GM19351 (cell line): ENCODE results near the gene TPRG1.

Experiments
- ATAC-seq: cut with Tn5 transposase; IDR thresholded peaks from one replicate; pipeline ENCODE4 v1.9.1; 2021; ENCODE audit warnings: mild to moderate bottlenecking, moderate library complexity; ENCODE audit not compliant: unreplicated experiment

The TPRG1 gene

GRCh38 chr3:189276444-189277219, 104.9 kb downstream of the TPRG1 start:
- no peak for ATAC-seq

GRCh38 chr3:189277711-189278110, 105.9 kb downstream of the TPRG1 start:
- peak; percentile 54 for ATAC-seq

GRCh38 chr3:189278221-189278620, 106.5 kb downstream of the TPRG1 start:
- no peak for ATAC-seq

- no peak for ATAC-seq
These were observed 110.4 kb downstream of the TPRG1 start for GRCh38 chr3:189282189-189282588.

GRCh38 chr3:189282741-189283140, 111.0 kb downstream of the TPRG1 start:
- no peak for ATAC-seq

- ATAC-seq, result peak; percentile 26
These were observed 114.4 kb downstream of the TPRG1 start for GRCh38 chr3:189286188-189286587.

GRCh38 chr3:189286916-189287315, 115.1 kb downstream of the TPRG1 start:
- no peak for ATAC-seq

GRCh38 chr3:189288348-189289235, 116.8 kb downstream of the TPRG1 start:
- peak; percentile 94 for ATAC-seq

GRCh38 chr3:189289251-189289650, 117.5 kb downstream of the TPRG1 start:
- ATAC-seq, result no peak

- no peak for ATAC-seq
These were observed 121.1 kb downstream of the TPRG1 start for GRCh38 chr3:189292667-189293484.

GRCh38 chr3:189294649-189295048, 122.9 kb downstream of the TPRG1 start:
- ATAC-seq, result no peak

- ATAC-seq, result no peak
These were observed 123.3 kb downstream of the TPRG1 start for GRCh38 chr3:189295089-189295488.

GRCh38 chr3:189297932-189298331, 126.2 kb downstream of the TPRG1 start:
- ATAC-seq, result no peak

- ATAC-seq, result no peak
These were observed 127.0 kb downstream of the TPRG1 start for GRCh38 chr3:189298469-189299375.

- no peak for ATAC-seq
These were observed 128.6 kb downstream of the TPRG1 start for GRCh38 chr3:189300345-189300744.

GRCh38 chr3:189301479-189301878, 129.7 kb downstream of the TPRG1 start:
- no peak for ATAC-seq

GRCh38 chr3:189303584-189303983, 131.8 kb downstream of the TPRG1 start:
- ATAC-seq, result no peak

- ATAC-seq, result no peak
These were observed 132.9 kb downstream of the TPRG1 start for GRCh38 chr3:189304465-189305351.

- ATAC-seq, result peak; percentile 62
These were observed 133.6 kb downstream of the TPRG1 start for GRCh38 chr3:189305412-189305811.
